HEK293T (cell line): ENCODE data around the gene KCNE4.

ENCODE experiments used
- CTCF ChIA-PET: fragments of 350-600 bp; formaldehyde crosslinking; extraction: SDS; loops from one replicate; lab custom pipeline; 2021; ENCODE audit warnings: antibody characterized with exemption, inconsistent platforms; lab: Yijun Ruan, JAX
- POLR2A ChIA-PET: fragments of 350-600 bp; formaldehyde crosslinking; extraction: SDS; loops from one replicate; lab custom pipeline; 2020; ENCODE audit warnings: antibody characterized with exemption, inconsistent platforms; lab: Yijun Ruan, JAX
- DNase-seq: peaks from one replicate; pipeline ENCODE4 v3.0.0; 2012; ENCODE audit warnings: mixed read lengths; ENCODE audit errors: extremely low spot score
- ARNT ChIP-seq: fragments of 450-650 bp; IDR thresholded peaks from 2 replicates; pipeline ENCODE4 v1.6.1; 2017; ENCODE audit warnings: mild to moderate bottlenecking
- BHLHE40 ChIP-seq: fragments of 450-650 bp; IDR thresholded peaks from 2 replicates; pipeline ENCODE4 v1.6.1; 2016; ENCODE audit warnings: mild to moderate bottlenecking, moderate library complexity, borderline replicate concordance
- CTBP1 ChIP-seq: fragments of 450-650 bp; IDR thresholded peaks from 2 replicates; pipeline ENCODE4 v1.6.1; 2016; ENCODE audit warnings: borderline replicate concordance
- ELF4 ChIP-seq: fragments of 450-650 bp; IDR thresholded peaks from 2 replicates; pipeline ENCODE4 v1.6.1; 2017; ENCODE audit warnings: antibody characterized with exemption
- FOXA1 ChIP-seq: fragments of 450-650 bp; IDR thresholded peaks from 2 replicates; pipeline ENCODE4 v1.6.1; 2016; ENCODE audit warnings: mild to moderate bottlenecking
- FOXK2 ChIP-seq: fragments of 450-650 bp; IDR thresholded peaks from 2 replicates; pipeline ENCODE4 v1.6.1; 2016; ENCODE audit warnings: mild to moderate bottlenecking
- FOXM1 ChIP-seq: fragments of 450-650 bp; IDR thresholded peaks from 2 replicates; pipeline ENCODE4 v1.6.1; 2017; ENCODE audit warnings: mild to moderate bottlenecking, borderline replicate concordance
- HDGF ChIP-seq: fragments of 450-650 bp; IDR thresholded peaks from 2 replicates; pipeline ENCODE4 v1.6.1; 2017; ENCODE audit warnings: antibody characterized with exemption, borderline replicate concordance
- L3MBTL2 ChIP-seq: fragments of 450-650 bp; conservative IDR thresholded peaks from 2 replicates; pipeline ENCODE4 v1.6.1; 2016; ENCODE audit warnings: mild to moderate bottlenecking
- LEF1 ChIP-seq: fragments of 450-650 bp; IDR thresholded peaks from 2 replicates; pipeline ENCODE4 v1.6.1; 2017; ENCODE audit warnings: mild to moderate bottlenecking, borderline replicate concordance
- NFRKB ChIP-seq: fragments of 450-650 bp; IDR thresholded peaks from 2 replicates; pipeline ENCODE4 v1.6.1; 2016; ENCODE audit warnings: mild to moderate bottlenecking, moderate library complexity
- PKNOX1 ChIP-seq: fragments of 450-650 bp; IDR thresholded peaks from 2 replicates; pipeline ENCODE4 v1.6.1; 2016
- SP1 ChIP-seq: fragments of 450-650 bp; IDR thresholded peaks from 2 replicates; pipeline ENCODE4 v1.6.1; 2017
- SUZ12 ChIP-seq: fragments of 450-650 bp; IDR thresholded peaks from 2 replicates; pipeline ENCODE4 v1.6.1; 2016; ENCODE audit warnings: mild to moderate bottlenecking
- TARDBP ChIP-seq: fragments of 450-650 bp; IDR thresholded peaks from 2 replicates; pipeline ENCODE4 v1.6.1; 2016
- ZNF384 ChIP-seq: fragments of 450-650 bp; IDR thresholded peaks from 2 replicates; pipeline ENCODE4 v1.6.1; 2016

The KCNE4 gene

DNA sequence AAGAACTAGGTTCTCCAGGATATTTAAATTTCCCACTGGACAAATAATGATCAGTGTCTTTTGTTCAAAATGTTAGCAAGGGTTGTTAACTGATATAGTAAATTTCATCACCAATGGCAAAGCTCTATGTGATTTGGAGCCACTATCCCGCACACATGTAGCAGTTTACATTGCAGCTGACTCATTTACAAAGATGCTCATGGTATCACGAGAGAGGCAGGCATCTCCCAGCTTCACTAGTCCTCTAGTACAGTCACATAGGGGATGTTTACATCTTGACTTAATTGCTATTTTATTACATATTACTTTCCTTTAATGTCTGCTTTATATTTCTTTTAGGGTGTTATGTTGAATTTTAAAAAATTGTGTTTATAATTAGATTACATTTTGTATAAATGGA lies 30.7 kb downstream of the KCNE4 start:
- ChIA-PET CTCF (no interaction called here), POLR2A (no interaction called here)

DNA sequence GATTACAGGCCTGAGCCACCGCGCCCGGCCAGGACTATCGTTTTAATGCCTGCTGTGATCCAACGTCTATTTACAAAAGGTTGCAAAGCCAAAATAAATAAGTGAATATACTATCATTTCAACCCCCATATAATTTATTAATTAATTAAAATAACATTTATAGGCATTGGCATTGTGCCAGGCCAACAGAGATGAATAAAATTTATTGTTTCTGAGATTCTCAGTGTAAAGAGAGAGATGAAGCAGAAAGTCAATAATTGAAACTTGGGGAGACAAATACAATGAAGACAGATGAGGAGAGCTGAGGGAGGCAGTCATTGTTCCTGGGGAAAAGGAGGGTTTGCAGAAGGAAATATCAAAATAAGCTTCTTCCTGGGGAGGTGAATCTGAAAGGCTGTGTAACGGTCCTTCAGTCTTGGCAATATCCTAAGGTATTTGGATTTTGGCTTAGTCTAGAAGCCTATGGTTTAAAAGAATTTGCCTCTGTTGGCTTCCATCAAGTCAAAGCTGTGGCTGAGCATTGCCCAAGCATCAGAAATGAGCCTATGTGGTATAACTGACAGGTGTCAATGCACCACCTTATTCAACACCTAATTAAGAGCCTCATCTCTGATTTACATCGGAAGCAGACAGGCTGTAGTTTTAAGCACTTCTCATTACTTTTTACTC lies 31.5 kb downstream of the KCNE4 start:
- DNase-seq: no peak
- no peak for TF ChIP-seq HDGF
- TF ChIP-seq ZNF384: no peak
- no peak for TF ChIP-seq SUZ12
- no peak for TF ChIP-seq SP1
- no peak for TF ChIP-seq NFRKB
- no peak for TF ChIP-seq TARDBP
- TF ChIP-seq ARNT: no peak
- no peak for TF ChIP-seq FOXK2
- TF ChIP-seq FOXA1: no peak
- no peak for TF ChIP-seq PKNOX1
- TF ChIP-seq BHLHE40: no peak
- CTCF ChIA-PET: interaction anchor here (0.6 to 0.8 kb wide), 2 partner anchors 10 to 20 kb away, joined by 3 read pairs; no protein-coding TSS in a partner anchor
- POLR2A ChIA-PET: no interaction called here

More for the DNA sequence above, 30.7 kb downstream of the KCNE4 start:
- TF ChIP-seq FOXM1: no peak
- no peak for TF ChIP-seq HDGF
- TF ChIP-seq BHLHE40: no peak
- no peak for TF ChIP-seq LEF1
- TF ChIP-seq ELF4: no peak
- TF ChIP-seq L3MBTL2: no peak
- no peak for TF ChIP-seq SUZ12
- TF ChIP-seq FOXA1: no peak
- TF ChIP-seq NFRKB: no peak
- no peak for TF ChIP-seq TARDBP
- TF ChIP-seq ARNT: no peak
- no peak for TF ChIP-seq ZNF384
- TF ChIP-seq FOXK2: no peak
- TF ChIP-seq SP1: no peak
- TF ChIP-seq PKNOX1: no peak
- no peak for TF ChIP-seq CTBP1
- DNase-seq: no peak

GRCh38 chr2:223084873-223085272 lies 32.9 kb downstream of the KCNE4 start:
- ChIA-PET CTCF (no interaction called here), POLR2A (no interaction called here)
- TF ChIP-seq FOXM1: no peak
- no peak for DNase-seq

GRCh38 chr2:223086370-223086981 lies 34.5 kb downstream of the KCNE4 start:
- CTCF ChIA-PET: no interaction called here
- POLR2A ChIA-PET: no interaction called here
- TF ChIP-seq SUZ12 (no peak), ZNF384 (no peak), SP1 (no peak), FOXK2 (no peak), TARDBP (no peak), L3MBTL2 (no peak), FOXM1 (no peak), HDGF (no peak), FOXA1 (no peak), PKNOX1 (no peak), NFRKB (no peak), ARNT (no peak), BHLHE40 (no peak), CTBP1 (no peak)
- no peak for DNase-seq

DNA sequence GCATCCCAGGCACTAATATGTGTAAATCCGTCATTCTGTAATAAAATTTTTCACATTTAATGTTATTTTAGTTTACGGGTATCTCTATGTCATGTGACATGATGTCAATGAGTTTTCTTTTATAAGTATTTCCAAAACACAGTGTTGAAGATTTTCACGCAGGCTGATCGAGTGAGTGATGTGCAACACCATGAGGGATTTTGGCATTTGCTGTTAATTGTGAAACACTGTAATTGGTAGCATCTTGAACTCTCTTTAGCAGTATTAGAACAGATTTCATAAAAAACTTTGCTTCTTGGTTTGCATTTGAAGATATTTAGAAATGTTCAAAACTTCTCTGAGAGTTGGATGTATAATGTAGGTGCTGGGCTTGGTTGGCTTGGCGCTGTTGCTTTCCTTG lies 35.5 kb downstream of the KCNE4 start:
- POLR2A ChIA-PET: no interaction called here

More for the DNA sequence above, 35.5 kb downstream of the KCNE4 start:
- CTCF ChIA-PET: no interaction called here
- DNase-seq: no peak
- TF ChIP-seq HDGF: no peak
- no peak for TF ChIP-seq ARNT
- no peak for TF ChIP-seq LEF1
- TF ChIP-seq ZNF384: no peak
- TF ChIP-seq ELF4: no peak
- TF ChIP-seq FOXM1: no peak
- no peak for TF ChIP-seq FOXK2
- TF ChIP-seq BHLHE40: no peak
- no peak for TF ChIP-seq SUZ12
- TF ChIP-seq PKNOX1: no peak
- TF ChIP-seq NFRKB: no peak
- TF ChIP-seq FOXA1: no peak
- no peak for TF ChIP-seq L3MBTL2
- TF ChIP-seq TARDBP: no peak
